ENCODE results near the gene TNFAIP8L3.
"Not testable (repeated sequence)": the region's sequence is repeated elsewhere in the genome, so short reads cannot be mapped to it uniquely, and the experiment has no call there.

TNFAIP8L3 gene

GRCh38 chr15:51094606-51095569 lies at the start of gene TNFAIP8L3:
Gene TNFAIP8L3 (minus strand): TSS chr15:51094906. CDS start chr15:51094595, 311 bp downstream.
- no peak for DNase-seq (ENCODE audit: low read depth in 2 of 2)

GRCh38 chr15:51144021-51144532 lies 49.4 kb upstream of the TNFAIP8L3 start:
- no peak for DNase-seq (ENCODE audit: low read depth in 2 of 2)

GRCh38 chr15:51140347-51140746 lies 45.6 kb upstream of the TNFAIP8L3 start:
- not testable (repeated sequence) for DNase-seq (ENCODE audit: low read depth in 2 of 2)

- no peak for DNase-seq (ENCODE audit: low read depth in 2 of 2)
Observed at GRCh38 chr15:51139091-51139490, 44.4 kb upstream of the TNFAIP8L3 start.

- no peak for DNase-seq (ENCODE audit: low read depth in 2 of 2)
Observed at GRCh38 chr15:51137880-51138430, 43.2 kb upstream of the TNFAIP8L3 start.

GRCh38 chr15:51137024-51137423 lies 42.3 kb upstream of the TNFAIP8L3 start:
- DNase-seq (ENCODE audit: low read depth in 2 of 2) = no peak

- DNase-seq (ENCODE audit: low read depth in 2 of 2) = no peak
Observed at GRCh38 chr15:51135276-51135675, 40.6 kb upstream of the TNFAIP8L3 start.

- no peak for DNase-seq (ENCODE audit: low read depth in 2 of 2)
Observed at GRCh38 chr15:51134416-51135199, 39.9 kb upstream of the TNFAIP8L3 start.

- no peak for DNase-seq (ENCODE audit: low read depth in 2 of 2)
Observed at GRCh38 chr15:51133140-51133765, 38.5 kb upstream of the TNFAIP8L3 start.

- DNase-seq (ENCODE audit: low read depth in 2 of 2) = no peak
Observed at GRCh38 chr15:51132384-51133139, 37.9 kb upstream of the TNFAIP8L3 start.

GRCh38 chr15:51131596-51132290 lies 37.0 kb upstream of the TNFAIP8L3 start:
- no peak for DNase-seq (ENCODE audit: low read depth in 2 of 2)

GRCh38 chr15:51130344-51130743 lies 35.6 kb upstream of the TNFAIP8L3 start:
- DNase-seq (ENCODE audit: low read depth in 2 of 2) = no peak

GRCh38 chr15:51129535-51130188 lies 35.0 kb upstream of the TNFAIP8L3 start:
- no peak for DNase-seq (ENCODE audit: low read depth in 2 of 2)

- DNase-seq (ENCODE audit: low read depth in 2 of 2) = no peak
Observed at GRCh38 chr15:51128701-51129100, 34.0 kb upstream of the TNFAIP8L3 start.

- DNase-seq (ENCODE audit: low read depth in 2 of 2) = no peak
Observed at GRCh38 chr15:51126842-51127241, 32.1 kb upstream of the TNFAIP8L3 start.

GRCh38 chr15:51123002-51123401 lies 28.3 kb upstream of the TNFAIP8L3 start:
- not testable (repeated sequence) for DNase-seq (ENCODE audit: low read depth in 2 of 2)

GRCh38 chr15:51121631-51122225 lies 27.0 kb upstream of the TNFAIP8L3 start:
- DNase-seq (ENCODE audit: low read depth in 2 of 2) = no peak

GRCh38 chr15:51121118-51121517 lies 26.4 kb upstream of the TNFAIP8L3 start:
- no peak for DNase-seq (ENCODE audit: low read depth in 2 of 2)

- DNase-seq (ENCODE audit: low read depth in 2 of 2) = no peak
Observed at GRCh38 chr15:51119120-51119519, 24.4 kb upstream of the TNFAIP8L3 start.
